ENCODE measurements around the gene SERPINB6.

The SERPINB6 gene

DNA sequence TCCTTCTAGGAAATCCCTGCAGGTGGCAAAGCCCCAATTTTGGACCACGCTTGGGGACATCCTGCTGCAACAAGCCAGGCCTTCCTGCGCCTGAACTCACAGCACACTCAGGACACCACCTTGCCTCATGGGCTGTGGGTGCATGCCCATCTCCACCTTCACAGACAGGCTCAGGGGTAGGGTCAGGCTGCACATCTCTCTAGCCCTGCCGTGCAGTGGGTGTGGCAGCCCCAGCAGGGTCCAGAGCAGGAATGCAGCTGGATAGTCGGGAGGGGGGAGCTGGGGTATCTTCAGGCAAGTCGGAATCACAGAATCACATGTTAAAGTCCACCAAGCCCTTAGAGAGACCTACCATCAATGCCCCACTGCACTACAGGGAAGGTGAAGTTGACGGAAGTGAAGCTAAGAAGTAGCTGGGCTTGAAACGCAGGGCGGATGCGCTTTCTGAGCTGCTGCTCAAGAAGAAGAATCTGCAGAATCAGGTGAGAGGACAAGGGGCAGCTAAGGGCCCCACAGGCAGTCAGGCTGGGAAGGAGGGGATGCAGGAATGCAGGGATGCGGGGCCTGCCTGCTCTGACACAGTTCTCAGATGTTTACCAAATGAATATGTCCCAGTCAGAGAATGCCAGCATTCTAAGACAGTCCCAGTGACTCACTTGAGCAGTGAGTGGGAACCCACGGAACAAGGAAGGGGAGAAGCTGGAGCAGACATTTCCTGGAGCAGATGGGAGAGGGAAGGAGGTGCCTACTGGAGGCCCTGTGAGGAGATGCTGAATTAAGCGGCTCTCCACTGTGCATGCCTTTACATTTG is 11.3 kb downstream of the SERPINB6 start:
- H3K27ac ChIP-seq, result peak overlapping the region; percentile 77
- TF ChIP-seq ZFX (IDR thresholded peaks at IDR 0.05), result no peak
- TF ChIP-seq, protein P1, sequence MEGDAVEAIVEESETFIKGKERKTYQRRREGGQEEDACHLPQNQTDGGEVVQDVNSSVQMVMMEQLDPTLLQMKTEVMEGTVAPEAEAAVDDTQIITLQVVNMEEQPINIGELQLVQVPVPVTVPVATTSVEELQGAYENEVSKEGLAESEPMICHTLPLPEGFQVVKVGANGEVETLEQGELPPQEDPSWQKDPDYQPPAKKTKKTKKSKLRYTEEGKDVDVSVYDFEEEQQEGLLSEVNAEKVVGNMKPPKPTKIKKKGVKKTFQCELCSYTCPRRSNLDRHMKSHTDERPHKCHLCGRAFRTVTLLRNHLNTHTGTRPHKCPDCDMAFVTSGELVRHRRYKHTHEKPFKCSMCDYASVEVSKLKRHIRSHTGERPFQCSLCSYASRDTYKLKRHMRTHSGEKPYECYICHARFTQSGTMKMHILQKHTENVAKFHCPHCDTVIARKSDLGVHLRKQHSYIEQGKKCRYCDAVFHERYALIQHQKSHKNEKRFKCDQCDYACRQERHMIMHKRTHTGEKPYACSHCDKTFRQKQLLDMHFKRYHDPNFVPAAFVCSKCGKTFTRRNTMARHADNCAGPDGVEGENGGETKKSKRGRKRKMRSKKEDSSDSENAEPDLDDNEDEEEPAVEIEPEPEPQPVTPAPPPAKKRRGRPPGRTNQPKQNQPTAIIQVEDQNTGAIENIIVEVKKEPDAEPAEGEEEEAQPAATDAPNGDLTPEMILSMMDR (conservative IDR thresholded peaks at IDR 0.05), result no peak

DNA sequence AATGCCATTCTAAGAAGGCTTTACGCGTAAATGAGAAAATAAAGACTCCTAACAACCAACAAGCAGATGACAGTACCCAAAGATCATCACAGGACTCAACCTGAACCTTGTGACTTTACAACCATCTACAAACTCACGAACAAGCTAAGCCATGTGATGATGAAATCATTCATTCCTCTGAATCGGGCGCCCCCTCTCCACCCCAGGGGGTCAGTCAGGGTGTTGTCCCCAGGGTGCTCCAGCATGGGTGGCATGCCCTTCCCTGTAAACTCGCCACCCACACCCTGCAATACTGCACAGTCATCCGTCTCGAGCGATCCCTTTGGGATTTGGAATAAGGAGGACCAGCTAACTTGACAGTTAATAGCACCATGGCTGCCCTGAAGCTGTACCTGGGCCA is 12.6 kb downstream of the SERPINB6 start:
- TF ChIP-seq, protein P1 (conservative IDR thresholded peaks at IDR 0.05), result no peak
- no peak for TF ChIP-seq ZFX (IDR thresholded peaks at IDR 0.05)
- no peak overlapping the region for H3K27ac ChIP-seq

DNA sequence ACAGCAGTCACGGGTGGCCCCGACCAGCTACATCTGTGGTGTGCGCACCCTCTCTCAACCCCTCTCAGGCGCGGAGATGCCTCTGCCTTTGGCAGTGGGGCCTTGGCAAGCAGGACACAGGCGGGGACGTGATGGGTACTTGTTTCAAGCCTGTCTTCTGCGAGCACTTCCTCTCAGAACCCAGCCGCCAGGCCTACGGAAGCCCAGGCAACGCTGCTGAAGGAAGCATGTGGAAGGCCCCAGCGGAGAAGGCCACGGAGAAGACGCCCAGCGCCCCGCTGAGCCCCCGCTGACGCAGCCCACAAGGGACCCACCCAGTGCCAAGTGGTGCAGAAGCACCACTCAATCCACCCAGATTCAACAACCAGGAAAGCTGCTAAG is 13.0 kb downstream of the SERPINB6 start:
- TF ChIP-seq ZFX (IDR thresholded peaks at IDR 0.05), result no peak
- TF ChIP-seq, protein P1 (conservative IDR thresholded peaks at IDR 0.05), result no peak
- no peak overlapping the region; the same call in 1 of the 2 replicates for H3K27ac ChIP-seq

GRCh38 chr6:2957696-2958330 is 13.6 kb downstream of the SERPINB6 start:
- TF ChIP-seq, protein P1 (conservative IDR thresholded peaks at IDR 0.05), result no peak
- no peak for TF ChIP-seq ZFX (IDR thresholded peaks at IDR 0.05)
- H3K27ac ChIP-seq, result no peak overlapping the region; the same call in 1 of the 2 replicates

DNA sequence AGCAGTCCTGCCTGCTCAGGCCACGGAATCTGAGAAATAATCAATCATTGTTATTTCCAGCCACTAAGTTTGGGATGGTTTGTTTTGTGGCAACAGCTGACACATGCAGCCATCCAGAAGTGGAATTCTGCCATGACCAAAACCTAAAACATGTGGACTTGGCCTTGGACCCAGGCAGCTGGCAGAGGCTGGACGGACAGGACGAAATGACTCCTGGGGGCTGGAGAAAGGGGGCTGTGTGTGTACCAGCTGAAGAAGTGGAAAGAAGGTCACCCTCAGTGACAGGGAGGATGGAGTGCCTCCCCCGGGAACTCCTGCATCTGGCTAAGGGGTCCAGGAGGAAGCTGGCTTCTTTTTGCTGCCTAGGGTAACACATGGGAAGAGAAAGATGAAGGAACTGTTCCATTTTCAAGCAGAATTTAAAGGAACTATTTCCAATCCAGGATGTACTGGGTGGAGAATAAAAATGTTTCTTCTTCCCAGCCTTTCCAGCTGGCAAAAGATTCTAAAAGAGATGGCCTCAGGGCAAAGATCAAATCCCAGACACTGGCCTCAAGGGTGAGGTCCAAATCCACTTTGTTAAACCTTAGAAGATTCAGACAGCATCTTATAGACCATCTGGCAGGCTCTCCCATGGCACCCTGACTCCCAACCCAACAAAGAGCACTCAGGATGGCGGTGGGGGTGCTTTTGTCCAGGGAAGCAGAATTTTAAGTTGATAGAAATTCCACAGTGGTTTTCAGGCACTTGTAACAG is 14.3 kb downstream of the SERPINB6 start:
- no peak overlapping the region; the same call in 1 of the 2 replicates for H3K27ac ChIP-seq
- TF ChIP-seq, protein P1 (conservative IDR thresholded peaks at IDR 0.05), result no peak
- no peak for TF ChIP-seq ZFX (IDR thresholded peaks at IDR 0.05)

- no peak overlapping the region for H3K27ac ChIP-seq
- TF ChIP-seq ZFX (IDR thresholded peaks at IDR 0.05), result no peak
- TF ChIP-seq, protein P1 (conservative IDR thresholded peaks at IDR 0.05), result no peak; the same call in 1 of the 2 replicates
Measured at GRCh38 chr6:2953098-2953497, 18.3 kb downstream of the SERPINB6 start.
